ENCODE data around the gene MACF1. TPM values are rescaled to one million over a fixed set of nuclear protein-coding genes. Genes with fewer than 3 reads are reported as not detected.
"Not testable (repeated sequence)": the region's sequence is repeated elsewhere in the genome, so short reads cannot be mapped to it uniquely, and the experiment has no call there.

MACF1 gene
- total RNA-seq, 1 experiment from 2014 or later, result 104 TPM

DNA sequence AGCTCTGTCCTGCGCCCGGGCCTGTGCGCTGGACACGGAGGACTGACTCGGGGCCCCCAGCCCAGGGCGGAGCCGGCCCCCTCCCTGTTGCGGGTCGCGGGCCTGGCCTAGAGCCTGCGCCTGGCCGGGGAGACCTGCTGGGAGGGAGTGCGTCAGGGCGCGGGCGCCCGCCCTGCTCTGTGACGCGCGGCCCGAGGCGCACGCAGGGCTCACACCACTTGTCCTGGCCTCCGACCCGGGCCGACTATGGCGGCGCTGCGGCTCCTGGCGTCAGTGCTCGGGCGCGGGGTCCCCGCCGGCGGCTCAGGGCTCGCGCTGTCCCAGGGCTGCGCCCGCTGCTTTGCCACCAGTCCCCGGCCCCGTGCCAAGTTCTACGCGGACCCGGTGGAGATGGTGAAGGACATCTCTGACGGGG is 310.2 kb downstream of the MACF1 start:
- CTCF ChIA-PET; H3K4me1 ChIP-seq; H3K36me3 ChIP-seq (ENCODE audit: control insufficient read depth, insufficient read depth, low read length); H3K27me3 ChIP-seq (replicated peaks; ENCODE audit: control insufficient read depth, insufficient read depth, low read length); BruUV-seq (replicated peaks); H3K9me3 Mint-ChIP-seq (ENCODE audit: unreplicated experiment); H3K4me3 ChIP-seq (ENCODE audit: low read depth, low read length); H3K27me3 Mint-ChIP-seq (ENCODE audit: insufficient read depth, unreplicated experiment); H3K4me1 Mint-ChIP-seq (ENCODE audit: low read depth, unreplicated experiment); DNase-seq; H3K27ac Mint-ChIP-seq (ENCODE audit: unreplicated experiment); H3K4me3 Mint-ChIP-seq (ENCODE audit: unreplicated experiment); H3K9me3 ChIP-seq; POLR2A ChIA-PET; intact Hi-C loops (cut with micrococcal nuclease; ENCODE audit: unreplicated experiment); H3K36me3 Mint-ChIP-seq (ENCODE audit: insufficient read depth, unreplicated experiment): not testable (repeated sequence)

DNA sequence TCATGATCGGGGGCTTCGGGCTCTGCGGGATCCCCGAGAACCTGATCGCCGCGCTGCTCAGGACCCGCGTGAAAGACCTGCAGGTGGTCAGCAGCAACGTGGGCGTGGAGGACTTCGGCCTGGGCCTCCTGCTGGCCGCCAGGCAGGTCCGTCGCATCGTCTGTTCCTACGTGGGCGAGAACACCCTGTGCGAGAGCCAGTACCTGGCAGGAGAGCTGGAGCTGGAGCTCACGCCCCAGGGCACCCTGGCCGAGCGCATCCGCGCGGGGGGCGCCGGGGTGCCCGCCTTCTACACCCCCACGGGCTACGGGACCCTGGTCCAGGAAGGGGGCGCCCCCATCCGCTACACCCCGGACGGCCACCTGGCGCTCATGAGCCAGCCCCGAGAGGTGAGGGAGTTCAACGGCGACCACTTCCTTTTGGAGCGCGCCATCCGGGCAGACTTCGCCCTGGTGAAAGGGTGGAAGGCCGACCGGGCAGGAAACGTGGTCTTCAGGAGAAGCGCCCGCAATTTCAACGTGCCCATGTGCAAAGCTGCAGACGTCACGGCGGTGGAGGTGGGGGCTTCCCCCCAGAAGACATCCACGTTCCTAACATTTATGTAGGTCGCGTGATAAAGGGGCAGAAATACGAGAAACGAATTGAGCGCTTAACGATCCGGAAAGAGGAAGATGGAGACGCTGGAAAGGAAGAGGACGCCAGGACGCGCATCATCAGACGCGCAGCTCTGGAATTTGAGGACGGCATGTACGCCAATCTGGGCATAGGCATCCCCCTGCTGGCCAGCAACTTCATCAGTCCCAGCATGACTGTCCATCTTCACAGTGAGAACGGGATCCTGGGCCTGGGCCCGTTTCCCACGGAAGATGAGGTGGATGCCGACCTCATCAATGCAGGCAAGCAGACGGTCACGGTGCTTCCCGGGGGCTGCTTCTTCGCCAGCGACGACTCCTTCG is 310.9 kb downstream of the MACF1 start:
- H3K36me3 ChIP-seq (ENCODE audit: control insufficient read depth, insufficient read depth, low read length); H3K9me3 ChIP-seq; H3K27me3 Mint-ChIP-seq (ENCODE audit: insufficient read depth, unreplicated experiment); H3K4me3 Mint-ChIP-seq (ENCODE audit: unreplicated experiment); H3K4me1 ChIP-seq; H3K36me3 Mint-ChIP-seq (ENCODE audit: insufficient read depth, unreplicated experiment); BruUV-seq (replicated peaks); H3K27me3 ChIP-seq (replicated peaks; ENCODE audit: control insufficient read depth, insufficient read depth, low read length); H3K27ac Mint-ChIP-seq (ENCODE audit: unreplicated experiment); H3K9me3 Mint-ChIP-seq (ENCODE audit: unreplicated experiment); POLR2A ChIA-PET; H3K4me3 ChIP-seq (ENCODE audit: low read depth, low read length); intact Hi-C loops (cut with micrococcal nuclease; ENCODE audit: unreplicated experiment); DNase-seq; CTCF ChIA-PET; H3K4me1 Mint-ChIP-seq (ENCODE audit: low read depth, unreplicated experiment): not testable (repeated sequence)

DNA sequence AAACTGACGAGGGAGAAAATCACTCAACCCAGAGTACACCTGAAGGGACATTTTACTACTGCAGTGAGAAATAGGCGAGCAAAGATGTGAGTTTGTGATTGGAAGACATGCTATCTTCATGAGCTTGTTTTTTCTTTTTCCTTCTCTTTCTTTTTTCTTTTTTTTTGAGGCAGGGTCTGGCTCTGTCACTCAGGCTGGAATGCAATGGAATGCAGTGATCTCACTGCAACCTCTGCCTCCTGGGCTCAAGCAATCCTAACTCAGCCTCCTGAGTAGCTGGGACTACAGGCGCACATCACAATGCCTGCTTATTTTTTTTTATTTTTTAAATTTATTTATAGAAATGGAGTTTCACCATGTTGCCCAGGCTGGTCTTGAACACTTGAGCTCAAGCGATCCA is 312.3 kb downstream of the MACF1 start:
- H3K27me3 ChIP-seq (replicated peaks; ENCODE audit: control insufficient read depth, insufficient read depth, low read length); POLR2A ChIA-PET; H3K4me1 ChIP-seq; H3K9me3 ChIP-seq; H3K4me3 Mint-ChIP-seq (ENCODE audit: unreplicated experiment); H3K4me1 Mint-ChIP-seq (ENCODE audit: low read depth, unreplicated experiment); H3K9me3 Mint-ChIP-seq (ENCODE audit: unreplicated experiment); BruUV-seq (replicated peaks); H3K27me3 Mint-ChIP-seq (ENCODE audit: insufficient read depth, unreplicated experiment); H3K36me3 ChIP-seq (ENCODE audit: control insufficient read depth, insufficient read depth, low read length); H3K27ac Mint-ChIP-seq (ENCODE audit: unreplicated experiment); H3K4me3 ChIP-seq (ENCODE audit: low read depth, low read length); CTCF ChIA-PET; intact Hi-C loops (cut with micrococcal nuclease; ENCODE audit: unreplicated experiment); H3K36me3 Mint-ChIP-seq (ENCODE audit: insufficient read depth, unreplicated experiment): not testable (repeated sequence)
- peak in 1 of 2 experiments; percentile 14 for DNase-seq

DNA sequence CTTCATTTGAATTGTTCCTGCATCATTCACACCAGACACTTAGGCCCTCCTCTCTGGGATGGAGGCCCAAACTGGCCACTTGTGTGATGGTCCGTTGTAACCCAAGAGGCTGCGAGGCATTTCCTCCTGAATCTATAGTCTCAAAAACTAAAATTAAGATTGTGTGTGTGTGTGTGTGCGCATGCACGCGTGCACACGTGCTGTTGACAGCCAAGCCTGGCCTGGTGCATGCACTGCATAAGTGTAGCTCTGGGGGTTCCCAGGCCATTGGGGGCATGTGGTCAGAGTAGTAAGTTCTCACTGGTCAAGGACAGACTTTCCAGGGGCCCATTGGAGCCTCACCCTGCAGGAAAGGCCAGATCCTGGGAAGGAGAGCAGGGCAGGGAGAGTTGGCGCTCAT is 313.4 kb downstream of the MACF1 start:
- H3K36me3 Mint-ChIP-seq (ENCODE audit: insufficient read depth, unreplicated experiment); H3K4me3 ChIP-seq (ENCODE audit: low read depth, low read length); H3K27ac Mint-ChIP-seq (ENCODE audit: unreplicated experiment); intact Hi-C loops (cut with micrococcal nuclease; ENCODE audit: unreplicated experiment); H3K9me3 Mint-ChIP-seq (ENCODE audit: unreplicated experiment); H3K27me3 Mint-ChIP-seq (ENCODE audit: insufficient read depth, unreplicated experiment); H3K4me1 Mint-ChIP-seq (ENCODE audit: low read depth, unreplicated experiment); H3K27me3 ChIP-seq (replicated peaks; ENCODE audit: control insufficient read depth, insufficient read depth, low read length); H3K9me3 ChIP-seq; BruUV-seq (replicated peaks); H3K36me3 ChIP-seq (ENCODE audit: control insufficient read depth, insufficient read depth, low read length); DNase-seq; POLR2A ChIA-PET; H3K4me3 Mint-ChIP-seq (ENCODE audit: unreplicated experiment); H3K4me1 ChIP-seq; CTCF ChIA-PET: not testable (repeated sequence)

DNA sequence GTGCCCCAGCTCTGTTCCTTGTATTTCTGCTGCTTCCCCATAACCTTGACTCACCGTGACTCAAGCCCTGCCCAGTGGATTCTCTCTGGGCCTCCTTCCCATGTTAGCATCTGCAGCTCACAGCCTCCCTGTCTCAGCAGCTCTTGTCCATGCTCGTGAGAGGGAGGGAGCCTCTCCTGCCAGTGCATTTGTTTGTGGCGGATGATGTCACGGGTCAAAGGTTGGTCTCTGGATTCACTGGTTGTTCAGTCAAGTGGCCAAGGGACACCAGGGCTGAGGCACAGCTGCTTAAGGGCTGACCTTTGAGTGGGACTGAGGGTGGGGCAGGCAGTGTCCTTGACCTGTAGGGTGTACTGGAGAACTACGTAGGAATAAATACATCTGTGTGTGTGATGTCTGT is 314.9 kb downstream of the MACF1 start:
- H3K9me3 ChIP-seq; H3K9me3 Mint-ChIP-seq (ENCODE audit: unreplicated experiment); intact Hi-C loops (cut with micrococcal nuclease; ENCODE audit: unreplicated experiment); CTCF ChIA-PET; H3K4me3 ChIP-seq (ENCODE audit: low read depth, low read length); H3K4me1 ChIP-seq; POLR2A ChIA-PET; H3K36me3 ChIP-seq (ENCODE audit: control insufficient read depth, insufficient read depth, low read length); H3K27me3 Mint-ChIP-seq (ENCODE audit: insufficient read depth, unreplicated experiment); BruUV-seq (replicated peaks); H3K27me3 ChIP-seq (replicated peaks; ENCODE audit: control insufficient read depth, insufficient read depth, low read length); H3K4me1 Mint-ChIP-seq (ENCODE audit: low read depth, unreplicated experiment): not testable (repeated sequence)
- Mint-ChIP-seq H3K36me3 (ENCODE audit: insufficient read depth, unreplicated experiment) (peaks cover 10% of the 10 kb centered on the region), H3K4me3 (ENCODE audit: unreplicated experiment) (peak overlapping the region; percentile 63), H3K27ac (ENCODE audit: unreplicated experiment) (peak overlapping the region; percentile 97)
- DNase-seq, result peak; percentile 40 to 63

DNA sequence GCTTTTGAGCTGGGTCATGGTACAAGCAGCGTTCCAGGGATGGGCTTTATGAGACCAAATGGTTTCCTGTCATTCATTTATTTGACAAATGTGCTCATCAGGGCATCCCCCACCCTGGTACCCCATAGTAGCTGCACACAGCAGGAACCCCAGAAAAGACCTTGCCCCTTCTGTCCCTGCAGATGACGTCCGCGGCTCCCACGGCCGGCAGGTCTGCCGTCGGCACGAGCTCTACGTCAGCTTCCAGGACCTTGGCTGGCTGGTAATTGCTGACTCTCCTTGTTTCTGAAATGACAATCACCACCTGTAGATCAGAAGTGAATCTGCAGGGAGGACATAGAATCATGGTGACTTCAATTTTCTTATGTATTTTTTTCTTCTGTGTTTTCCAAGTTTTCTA is 317.7 kb downstream of the MACF1 start:
- H3K36me3 ChIP-seq (ENCODE audit: control insufficient read depth, insufficient read depth, low read length); POLR2A ChIA-PET; intact Hi-C loops (cut with micrococcal nuclease; ENCODE audit: unreplicated experiment); H3K27ac Mint-ChIP-seq (ENCODE audit: unreplicated experiment); DNase-seq; CTCF ChIA-PET; H3K27me3 Mint-ChIP-seq (ENCODE audit: insufficient read depth, unreplicated experiment); H3K4me3 Mint-ChIP-seq (ENCODE audit: unreplicated experiment); H3K27me3 ChIP-seq (replicated peaks; ENCODE audit: control insufficient read depth, insufficient read depth, low read length); BruUV-seq (replicated peaks); H3K4me1 Mint-ChIP-seq (ENCODE audit: low read depth, unreplicated experiment); H3K9me3 Mint-ChIP-seq (ENCODE audit: unreplicated experiment); H3K4me3 ChIP-seq (ENCODE audit: low read depth, low read length); H3K9me3 ChIP-seq; H3K4me1 ChIP-seq: not testable (repeated sequence)
- peaks cover 14% of the 10 kb centered on the region for H3K36me3 Mint-ChIP-seq (ENCODE audit: insufficient read depth, unreplicated experiment)

Measured in Caco-2 (cell line).